ENCODE data around the gene OR52B2.

OR52B2 gene

DNA sequence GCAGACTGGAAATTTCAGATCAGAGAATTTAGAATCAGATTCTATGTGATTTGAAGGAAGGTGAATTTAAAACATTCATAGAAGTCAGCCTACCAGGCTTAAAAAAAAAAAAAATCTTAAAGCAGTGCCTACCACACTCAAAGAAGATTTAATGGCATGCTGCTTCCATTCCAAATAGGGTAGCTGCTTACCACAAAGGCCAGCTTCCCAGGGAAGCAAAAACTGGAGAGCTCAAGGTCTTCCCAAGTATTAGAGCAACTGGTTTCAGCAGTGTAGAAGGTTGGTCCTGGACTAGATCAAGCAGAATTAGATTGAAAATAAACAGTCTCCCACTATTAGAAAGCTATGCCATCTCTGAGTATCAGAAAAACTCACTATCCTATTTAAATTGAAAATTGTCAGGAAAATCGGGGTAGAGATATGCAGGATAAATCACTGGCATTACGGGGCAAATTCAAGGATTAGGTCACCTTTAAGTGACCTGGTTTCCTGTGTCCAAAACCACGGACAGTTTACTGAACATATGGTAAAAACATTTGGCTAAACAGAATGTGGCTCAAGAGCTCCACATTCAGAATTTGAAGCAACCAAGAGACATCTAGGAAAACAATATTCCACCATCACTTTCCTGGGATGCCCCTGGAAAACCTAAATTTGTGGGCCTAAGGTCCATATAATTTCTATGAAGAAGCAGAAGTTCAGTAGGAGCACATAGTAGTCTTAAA lies 36.5 kb upstream of the OR52B2 start:
- no peak overlapping the region for H3K4me3 ChIP-seq (ENCODE audit: low read depth, low read length)
- no peak for DNase-seq (ENCODE audit: low read depth)
- TF ChIP-seq, protein P1, sequence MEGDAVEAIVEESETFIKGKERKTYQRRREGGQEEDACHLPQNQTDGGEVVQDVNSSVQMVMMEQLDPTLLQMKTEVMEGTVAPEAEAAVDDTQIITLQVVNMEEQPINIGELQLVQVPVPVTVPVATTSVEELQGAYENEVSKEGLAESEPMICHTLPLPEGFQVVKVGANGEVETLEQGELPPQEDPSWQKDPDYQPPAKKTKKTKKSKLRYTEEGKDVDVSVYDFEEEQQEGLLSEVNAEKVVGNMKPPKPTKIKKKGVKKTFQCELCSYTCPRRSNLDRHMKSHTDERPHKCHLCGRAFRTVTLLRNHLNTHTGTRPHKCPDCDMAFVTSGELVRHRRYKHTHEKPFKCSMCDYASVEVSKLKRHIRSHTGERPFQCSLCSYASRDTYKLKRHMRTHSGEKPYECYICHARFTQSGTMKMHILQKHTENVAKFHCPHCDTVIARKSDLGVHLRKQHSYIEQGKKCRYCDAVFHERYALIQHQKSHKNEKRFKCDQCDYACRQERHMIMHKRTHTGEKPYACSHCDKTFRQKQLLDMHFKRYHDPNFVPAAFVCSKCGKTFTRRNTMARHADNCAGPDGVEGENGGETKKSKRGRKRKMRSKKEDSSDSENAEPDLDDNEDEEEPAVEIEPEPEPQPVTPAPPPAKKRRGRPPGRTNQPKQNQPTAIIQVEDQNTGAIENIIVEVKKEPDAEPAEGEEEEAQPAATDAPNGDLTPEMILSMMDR (IDR thresholded peaks at IDR 0.05; ENCODE audit: control insufficient read depth, extremely low read depth, insufficient read depth), result no peak

DNA sequence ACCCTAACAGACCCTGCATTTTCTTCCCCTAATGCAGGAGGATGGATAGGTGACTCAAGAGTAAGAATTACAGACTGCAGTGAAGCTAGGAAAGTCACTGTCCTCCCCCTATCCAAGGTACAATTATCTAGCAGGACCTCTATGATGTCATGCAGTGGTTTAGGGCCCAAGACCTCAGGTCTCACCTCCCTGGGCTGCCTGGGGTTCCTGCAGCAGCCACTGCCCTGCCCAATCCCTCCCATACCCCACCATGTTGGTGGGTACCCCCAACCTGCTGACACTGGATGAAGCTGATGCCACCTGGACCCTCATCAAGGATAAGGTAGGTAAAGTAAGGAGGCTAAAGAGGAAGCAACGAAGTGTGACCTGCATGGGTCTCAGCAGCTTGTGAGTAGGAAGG lies 35.2 kb upstream of the OR52B2 start, which contains the start of gene C11orf42:
TSS of gene C11orf42 (plus strand) at position 192 of the 400 bp plus-strand sequence. CDS start at position 251, 59 bp downstream.
- no peak for DNase-seq (ENCODE audit: low read depth)
- TF ChIP-seq, protein P1 (IDR thresholded peaks at IDR 0.05; ENCODE audit: control insufficient read depth, extremely low read depth, insufficient read depth), result no peak
- no peak within 1 kb of the TSS for H3K4me3 ChIP-seq (ENCODE audit: low read depth, low read length)

- TF ChIP-seq, protein P1 (IDR thresholded peaks at IDR 0.05; ENCODE audit: control insufficient read depth, extremely low read depth, insufficient read depth), result no peak
- H3K4me3 ChIP-seq (ENCODE audit: low read depth, low read length), result no peak overlapping the region
- no peak for DNase-seq (ENCODE audit: low read depth)
Observed at GRCh38 chr11:6204706-6205105, 34.6 kb upstream of the OR52B2 start.

GRCh38 chr11:6203327-6203726 lies 33.2 kb upstream of the OR52B2 start:
- TF ChIP-seq, protein P1 (IDR thresholded peaks at IDR 0.05; ENCODE audit: control insufficient read depth, extremely low read depth, insufficient read depth), result no peak
- no peak for DNase-seq (ENCODE audit: low read depth)
- no peak overlapping the region for H3K4me3 ChIP-seq (ENCODE audit: low read depth, low read length)

DNA sequence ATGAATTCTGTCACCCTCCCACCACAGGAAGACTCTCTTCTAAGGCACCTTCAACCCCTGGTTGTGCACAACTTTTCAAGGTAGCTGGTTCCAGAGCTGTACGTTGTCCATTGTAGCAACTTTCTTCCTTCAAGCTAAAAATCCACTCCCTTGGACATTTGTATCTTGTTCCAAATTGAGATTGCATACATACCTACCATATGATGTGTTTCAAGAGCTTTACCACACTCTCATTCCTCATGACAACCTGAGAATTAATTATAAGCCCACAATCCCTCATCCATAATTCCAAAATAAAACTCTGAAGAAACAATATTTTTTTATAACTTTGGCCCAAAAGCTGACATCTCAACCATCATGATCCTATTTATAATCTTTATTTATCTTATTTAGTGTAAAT lies 31.9 kb upstream of the OR52B2 start:
- H3K4me3 ChIP-seq (ENCODE audit: low read depth, low read length), result no peak overlapping the region
- TF ChIP-seq, protein P1 (IDR thresholded peaks at IDR 0.05; ENCODE audit: control insufficient read depth, extremely low read depth, insufficient read depth), result no peak
- no peak for DNase-seq (ENCODE audit: low read depth)

GRCh38 chr11:6201481-6201880 lies 31.4 kb upstream of the OR52B2 start:
- H3K4me3 ChIP-seq (ENCODE audit: low read depth, low read length), result no peak overlapping the region
- DNase-seq (ENCODE audit: low read depth), result no peak
- TF ChIP-seq, protein P1 (IDR thresholded peaks at IDR 0.05; ENCODE audit: control insufficient read depth, extremely low read depth, insufficient read depth), result no peak

- no peak overlapping the region for H3K4me3 ChIP-seq (ENCODE audit: low read depth, low read length)
- DNase-seq (ENCODE audit: low read depth), result no peak
- TF ChIP-seq, protein P1 (IDR thresholded peaks at IDR 0.05; ENCODE audit: control insufficient read depth, extremely low read depth, insufficient read depth), result no peak
Observed at GRCh38 chr11:6200975-6201374, 30.8 kb upstream of the OR52B2 start.

All from LNCaP clone FGC (cell line).